Muscle layer of duodenum (tissue), 2 donors: ENCODE measurements around the gene SUPT3H.

ENCODE experiments used
- H3K27ac ChIP-seq: one replicate; pipeline ENCODE4 v1.7.0; 2013; ENCODE audit warnings: mild to moderate bottlenecking, low read length
- H3K27me3 ChIP-seq: one replicate; pipeline ENCODE4 v1.7.0; 2013; ENCODE audit warnings: low read depth, mild to moderate bottlenecking, control low read depth, low read length
- H3K36me3 ChIP-seq, 2 donors: one replicate each; pipeline ENCODE4 v1.7.0; 2013; ENCODE audit warnings: low read length in 2 of 2, control low read depth in 1 of 2, mild to moderate bottlenecking in 1 of 2; ENCODE audit not compliant: insufficient read depth in 2 of 2, control insufficient read depth in 1 of 2
- H3K4me1 ChIP-seq, 2 donors: one replicate each; pipeline ENCODE4 v1.7.0; 2013; ENCODE audit warnings: low read length in 2 of 2, mild to moderate bottlenecking in 2 of 2, control low read depth in 1 of 2, moderate library complexity in 1 of 2; ENCODE audit not compliant: insufficient read depth in 2 of 2, control insufficient read depth in 1 of 2
- H3K4me3 ChIP-seq, 2 donors: one replicate each; pipeline ENCODE4 v1.7.0; 2013; ENCODE audit warnings: low read length in 2 of 2, low read depth in 1 of 2, mild to moderate bottlenecking in 1 of 2
- H3K9me3 ChIP-seq, 2 donors: one replicate each; pipeline ENCODE4 v1.7.0; 2013; ENCODE audit warnings: low read length in 2 of 2, control low read depth in 1 of 2, mild to moderate bottlenecking in 1 of 2; ENCODE audit not compliant: control insufficient read depth in 1 of 2
- donor health status: healthy.

The SUPT3H gene

DNA sequence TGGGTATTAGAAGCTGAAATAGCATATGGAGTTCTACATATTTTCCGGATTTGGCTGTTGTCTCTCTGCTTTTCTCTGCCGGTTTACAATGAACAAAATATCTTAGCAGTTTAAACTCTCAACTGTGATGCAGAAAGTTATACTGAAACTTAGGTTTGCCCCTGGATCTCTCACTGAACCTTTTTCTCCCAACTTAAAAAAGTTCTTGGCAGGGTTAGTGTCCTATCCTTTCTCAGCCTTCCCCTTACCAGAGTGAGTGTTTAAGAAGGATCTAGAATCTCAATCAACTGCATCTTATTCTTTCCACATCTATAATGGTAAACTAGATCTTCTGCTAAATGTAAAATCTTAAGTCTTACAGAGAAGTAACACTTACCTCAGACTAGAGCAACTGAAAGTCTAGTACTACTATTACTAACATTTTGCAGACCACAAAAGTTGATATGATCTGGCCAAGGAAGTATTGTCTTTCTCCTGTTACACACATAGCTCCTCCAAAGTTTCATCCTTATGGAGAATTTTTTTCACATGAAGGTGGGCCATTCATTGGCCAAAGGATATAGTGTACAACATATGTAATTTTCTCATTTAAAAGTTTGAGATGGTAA, 441.9 kb downstream of the SUPT3H start:
- no peak overlapping the region for H3K4me3 ChIP-seq
- no peak overlapping the region for H3K27ac ChIP-seq
- H3K27me3 ChIP-seq = no peaks in the 10 kb centered on the region
- no peaks in the 10 kb centered on the region for H3K36me3 ChIP-seq
- no peaks in the 10 kb centered on the region for H3K9me3 ChIP-seq
- no peaks in the 10 kb centered on the region for H3K4me1 ChIP-seq

DNA sequence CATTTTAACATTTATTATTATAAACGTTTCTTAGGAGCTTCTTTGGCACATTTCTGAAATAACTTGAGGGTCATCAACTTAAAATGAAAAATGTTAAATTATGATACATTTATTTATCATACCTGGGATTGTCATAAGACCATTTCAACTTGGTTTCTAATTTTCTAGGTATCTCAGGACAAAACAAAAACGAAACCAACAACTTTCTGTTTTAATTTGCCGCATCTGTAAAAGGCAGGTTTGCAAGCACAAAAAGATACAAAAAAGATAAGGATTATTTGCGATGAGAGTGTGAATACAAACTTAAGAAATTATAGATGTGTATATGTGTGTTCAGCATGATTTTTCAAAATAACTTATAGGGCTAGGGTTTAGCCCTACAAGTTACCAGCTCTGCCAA, 444.6 kb downstream of the SUPT3H start:
- no peak overlapping the region for H3K27ac ChIP-seq
- no peak overlapping the region for H3K4me3 ChIP-seq
- H3K27me3 ChIP-seq = no peaks in the 10 kb centered on the region
- no peaks in the 10 kb centered on the region for H3K4me1 ChIP-seq
- no peaks in the 10 kb centered on the region for H3K9me3 ChIP-seq
- H3K36me3 ChIP-seq = no peaks in the 10 kb centered on the region

GRCh38 chr6:44932651-44933091, 445.1 kb downstream of the SUPT3H start:
- Histone ChIP-seq H3K27ac (no peak overlapping the region), H3K27me3 (no peaks in the 10 kb centered on the region), H3K36me3 (no peaks in the 10 kb centered on the region), H3K4me1 (no peaks in the 10 kb centered on the region), H3K4me3 (no peak overlapping the region), H3K9me3 (no peaks in the 10 kb centered on the region)

- H3K4me3 ChIP-seq = no peak overlapping the region
- no peaks in the 10 kb centered on the region for H3K27me3 ChIP-seq
- H3K9me3 ChIP-seq = no peaks in the 10 kb centered on the region
- H3K36me3 ChIP-seq = no peaks in the 10 kb centered on the region
- no peaks in the 10 kb centered on the region for H3K4me1 ChIP-seq
- H3K27ac ChIP-seq = no peak overlapping the region
Observed at GRCh38 chr6:44931385-44931784, 446.3 kb downstream of the SUPT3H start.

GRCh38 chr6:44926556-44926955, 451.2 kb downstream of the SUPT3H start:
- no peaks in the 10 kb centered on the region for H3K36me3 ChIP-seq
- no peaks in the 10 kb centered on the region for H3K27me3 ChIP-seq
- H3K27ac ChIP-seq = no peak overlapping the region
- no peak overlapping the region for H3K4me3 ChIP-seq
- H3K4me1 ChIP-seq = no peaks in the 10 kb centered on the region
- H3K9me3 ChIP-seq = no peaks in the 10 kb centered on the region

DNA sequence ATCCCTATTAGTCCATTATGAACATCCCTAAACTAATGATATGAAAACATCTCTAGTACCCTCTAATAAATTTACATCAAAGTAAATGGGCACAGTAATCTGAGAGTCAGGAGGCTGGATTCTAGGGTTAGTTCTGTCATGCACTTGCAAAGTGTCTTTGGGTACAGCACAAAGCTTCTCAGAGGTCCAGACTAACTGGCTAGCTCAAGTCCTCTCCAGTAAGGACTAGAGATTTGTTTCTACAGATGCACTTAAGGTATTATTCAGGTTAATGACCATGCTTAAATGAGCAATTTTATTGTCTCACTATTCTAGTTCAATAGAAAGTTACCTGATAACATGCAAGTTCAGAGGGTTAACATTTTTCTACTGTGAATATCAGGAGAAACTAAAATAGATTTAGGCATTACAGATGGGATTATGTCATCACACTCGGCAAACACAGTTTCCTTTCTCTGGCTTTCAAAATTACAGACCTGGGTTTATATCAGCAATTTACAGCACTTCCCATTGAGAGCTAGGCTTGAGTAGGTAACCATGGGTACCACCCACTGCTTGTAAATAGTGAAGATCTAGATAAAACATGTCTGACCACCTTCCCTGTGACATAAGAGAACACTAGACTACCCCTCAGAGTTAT, 452.5 kb downstream of the SUPT3H start:
- Histone ChIP-seq H3K27ac (no peak overlapping the region), H3K4me3 (no peak overlapping the region), H3K27me3 (no peaks in the 10 kb centered on the region), H3K36me3 (no peaks in the 10 kb centered on the region), H3K9me3 (no peaks in the 10 kb centered on the region), H3K4me1 (no peaks in the 10 kb centered on the region)

- Histone ChIP-seq H3K9me3 (no peaks in the 10 kb centered on the region), H3K4me3 (no peak overlapping the region), H3K27me3 (no peaks in the 10 kb centered on the region), H3K27ac (no peak overlapping the region), H3K4me1 (no peaks in the 10 kb centered on the region), H3K36me3 (no peaks in the 10 kb centered on the region)
Observed at GRCh38 chr6:44923444-44923843, 454.3 kb downstream of the SUPT3H start.

- no peaks in the 10 kb centered on the region for H3K36me3 ChIP-seq
- H3K9me3 ChIP-seq = no peaks in the 10 kb centered on the region
- H3K27ac ChIP-seq = no peak overlapping the region
- no peaks in the 10 kb centered on the region for H3K4me1 ChIP-seq
- H3K27me3 ChIP-seq = no peaks in the 10 kb centered on the region
- H3K4me3 ChIP-seq = no peak overlapping the region
Observed at GRCh38 chr6:44921798-44922197, 455.9 kb downstream of the SUPT3H start.

DNA sequence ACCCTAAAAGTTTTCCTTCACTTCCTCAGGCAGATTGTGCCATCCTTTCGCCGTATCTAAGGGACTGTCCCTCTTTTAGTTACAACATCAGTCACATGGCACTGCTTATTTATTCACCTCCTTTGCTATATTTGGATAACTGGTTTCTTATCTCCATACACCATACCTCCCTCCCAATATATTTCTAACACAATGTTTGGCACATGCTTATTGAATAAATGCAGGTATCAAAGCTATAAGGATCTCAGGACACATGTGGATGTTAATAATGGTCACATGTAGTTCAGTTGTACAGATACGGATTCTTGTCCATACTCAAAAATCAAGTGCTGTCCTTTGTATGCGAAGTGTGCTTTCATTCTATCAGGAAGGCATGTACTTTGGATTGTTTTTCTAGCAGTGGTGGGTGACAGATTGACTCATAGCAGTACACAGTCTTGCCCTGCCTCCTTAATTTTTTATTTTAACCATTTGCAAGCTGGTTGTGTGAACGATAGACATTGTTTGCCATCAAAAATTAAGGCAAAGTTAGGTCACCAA, 456.7 kb downstream of the SUPT3H start:
- no peaks in the 10 kb centered on the region for H3K27me3 ChIP-seq
- no peaks in the 10 kb centered on the region for H3K36me3 ChIP-seq
- no peaks in the 10 kb centered on the region for H3K9me3 ChIP-seq
- no peak overlapping the region for H3K4me3 ChIP-seq
- H3K4me1 ChIP-seq = no peaks in the 10 kb centered on the region
- no peak overlapping the region for H3K27ac ChIP-seq

GRCh38 chr6:44918671-44919296, 458.9 kb downstream of the SUPT3H start:
- Histone ChIP-seq H3K27me3 (no peaks in the 10 kb centered on the region), H3K4me1 (no peaks in the 10 kb centered on the region), H3K27ac (no peak overlapping the region), H3K4me3 (no peak overlapping the region), H3K9me3 (no peaks in the 10 kb centered on the region), H3K36me3 (no peaks in the 10 kb centered on the region)

DNA sequence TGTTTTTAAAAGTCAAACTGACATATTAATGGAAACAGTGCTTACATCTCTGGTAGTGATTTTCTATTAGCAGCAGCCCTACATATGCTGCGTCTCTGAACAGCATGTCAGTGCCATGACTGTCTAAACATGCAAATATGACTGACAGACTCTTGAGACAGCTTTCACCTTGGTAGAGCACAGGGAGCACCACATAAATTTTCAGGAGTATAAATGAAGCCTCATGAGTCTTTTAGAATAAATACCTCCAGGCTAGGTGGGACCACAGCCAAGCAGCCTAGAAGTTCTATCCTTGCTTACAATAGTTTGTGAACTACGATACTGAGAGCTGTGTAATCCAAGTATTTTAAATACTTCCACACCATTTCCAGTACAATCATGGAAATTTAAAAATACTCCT, 460.3 kb downstream of the SUPT3H start:
- no peaks in the 10 kb centered on the region for H3K36me3 ChIP-seq
- no peaks in the 10 kb centered on the region for H3K27me3 ChIP-seq
- no peak overlapping the region for H3K4me3 ChIP-seq
- H3K4me1 ChIP-seq = no peaks in the 10 kb centered on the region
- no peak overlapping the region for H3K27ac ChIP-seq
- H3K9me3 ChIP-seq = no peaks in the 10 kb centered on the region
